GM23338 (cell line): Measurements from ENCODE around the gene TMEM201.

Experiments used
- CREB1 ChIP-seq: fragments of 250-450 bp; sonication (Bioruptor Pico); IDR thresholded peaks from 2 replicates; pipeline ENCODE4 v1.5.0; 2020; ENCODE audit warnings: low read depth, mild to moderate bottlenecking, moderate library complexity
- CTCF ChIP-seq, 2 experiments: fragments of 200-600 bp in 1 of 2; sonication (generic) in 1 of 2; conservative IDR thresholded peaks; 2 replicates each; pipeline versions ENCODE4 v1.5.1 to v1.6.1; 2016 to 2017; ENCODE audit warnings: antibody characterized with exemption in 2 of 2, low read depth in 2 of 2, mild to moderate bottlenecking in 2 of 2, moderate library complexity in 1 of 2
- ETS1 ChIP-seq: IDR thresholded peaks from 2 replicates; pipeline ENCODE4 v1.6.1; 2016; ENCODE audit warnings: antibody characterized with exemption
- EZH2 ChIP-seq: fragments of 200-600 bp; sonication (generic); IDR thresholded peaks from one replicate; pipeline ENCODE4 v1.8.0; 2017; ENCODE audit warnings: antibody characterized with exemption, mild to moderate bottlenecking, low read depth; ENCODE audit not compliant: unreplicated experiment
- EZH2phosphoT487 ChIP-seq: fragments of 200-600 bp; sonication (generic); IDR thresholded peaks from one replicate; pipeline ENCODE4 v1.8.1; 2018; ENCODE audit warnings: antibody characterized with exemption; ENCODE audit not compliant: unreplicated experiment
- JUNB ChIP-seq: IDR thresholded peaks from one replicate; pipeline ENCODE4 v1.6.1; 2016; ENCODE audit warnings: antibody characterized with exemption; ENCODE audit not compliant: unreplicated experiment
- POLR2AphosphoS5 ChIP-seq: IDR thresholded peaks from 2 replicates; pipeline ENCODE4 v1.6.1; 2016; ENCODE audit warnings: antibody characterized with exemption, low read depth
- REST ChIP-seq: IDR thresholded peaks from one replicate; pipeline ENCODE4 v1.6.1; 2018; ENCODE audit warnings: antibody characterized with exemption; ENCODE audit not compliant: unreplicated experiment
- STAT1 ChIP-seq: IDR thresholded peaks from one replicate; pipeline ENCODE4 v1.6.1; 2016; ENCODE audit warnings: antibody characterized with exemption; ENCODE audit not compliant: unreplicated experiment

- TF ChIP-seq CTCF (conservative IDR thresholded peaks at IDR 0.05; ENCODE audit: low read depth in 2 of 2), result no peak
- TF ChIP-seq POLR2AphosphoS5, result no peak
- TF ChIP-seq EZH2, result no peak
- no peak for TF ChIP-seq EZH2phosphoT487
- no peak for TF ChIP-seq STAT1
- TF ChIP-seq REST, result no peak
- TF ChIP-seq JUNB, result no peak
- no peak for TF ChIP-seq ETS1
- no peak for TF ChIP-seq CREB1 (CRISPR knock-in tag)
These were observed 36.7 kb upstream of the TMEM201 start for GRCh38 chr1:9551984-9552383.
